HEK293 (cell line): ENCODE data around the gene TSR1.

ENCODE experiments used
- ZNF146 ChIP-seq: fragments of 450-650 bp; formaldehyde crosslinking; IDR thresholded peaks from 2 replicates; pipeline ENCODE4 v1.5.1; 2016; ENCODE audit warnings: missing biosample characterization, missing genetic modification characterization
- ZNF274 ChIP-seq, 2 experiments: fragments of 200-500 bp in 1 of 2; fragments of 450-650 bp in 1 of 2; sonication (Bioruptor generic) in 1 of 2; formaldehyde crosslinking in 1 of 2; IDR thresholded peaks; 2 replicates each; pipeline versions ENCODE4 v1.5.1 to v1.6.1; 2014 to 2016; ENCODE audit warnings: borderline replicate concordance in 1 of 2, inconsistent platforms in 1 of 2, low read length in 1 of 2, missing biosample characterization in 1 of 2, missing genetic modification characterization in 1 of 2

DNA sequence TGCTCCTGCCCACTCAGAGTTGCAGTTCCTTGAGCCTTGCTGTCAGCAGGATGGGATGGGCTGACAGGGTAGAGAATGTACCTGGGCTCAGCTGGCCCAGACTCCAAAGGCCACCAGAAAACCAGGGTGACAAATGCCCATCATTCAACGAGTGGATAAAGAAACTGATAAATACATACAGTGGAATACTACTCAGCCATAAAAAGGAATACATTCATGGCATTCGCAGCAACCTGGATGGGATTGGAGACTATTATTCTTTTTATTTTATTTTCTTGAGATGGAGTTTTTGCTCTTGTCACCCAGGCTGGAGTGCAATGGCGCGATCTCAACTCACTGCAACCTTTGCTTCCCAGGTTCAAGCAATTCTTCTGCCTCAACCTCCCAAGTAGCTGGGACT, 21.0 kb upstream of the TSR1 start:
- peak; percentile 71 for TF ChIP-seq ZNF146 (tag by site-specific recombination)
- TF ChIP-seq ZNF274 (IDR thresholded peaks at IDR 0.05; ENCODE audit: low read length): no peak
- TF ChIP-seq ZNF274 (tag by site-specific recombination; IDR thresholded peaks at IDR 0.05; ENCODE audit: borderline replicate concordance): no peak
